HG03175 (cell line): ENCODE measurements around the gene UQCRQ.

Experiments
- ATAC-seq: cut with Tn5 transposase; IDR thresholded peaks from one replicate; pipeline ENCODE4 v1.9.1; 2021; ENCODE audit warnings: mild to moderate bottlenecking, moderate library complexity; ENCODE audit not compliant: unreplicated experiment

The UQCRQ gene

DNA sequence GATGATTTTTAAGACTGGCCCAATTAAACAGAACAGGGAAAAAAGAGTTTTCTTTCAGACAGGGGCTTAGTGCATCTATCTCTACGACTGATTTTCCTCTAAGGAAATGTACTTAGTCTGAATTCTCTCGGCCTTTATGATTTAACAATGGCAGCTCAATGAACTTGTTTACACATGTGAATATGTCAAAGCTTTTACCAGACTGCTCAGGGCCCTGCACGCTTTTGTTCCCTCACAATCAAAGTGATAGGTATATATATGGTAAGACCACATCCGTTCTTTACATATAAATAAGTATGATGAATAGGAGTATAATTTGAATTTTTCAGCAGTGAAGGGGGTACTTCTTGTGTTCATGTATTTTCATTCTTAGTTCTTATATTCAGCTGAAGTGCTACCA, 34.6 kb downstream of the UQCRQ start:
- ATAC-seq, result no peak

DNA sequence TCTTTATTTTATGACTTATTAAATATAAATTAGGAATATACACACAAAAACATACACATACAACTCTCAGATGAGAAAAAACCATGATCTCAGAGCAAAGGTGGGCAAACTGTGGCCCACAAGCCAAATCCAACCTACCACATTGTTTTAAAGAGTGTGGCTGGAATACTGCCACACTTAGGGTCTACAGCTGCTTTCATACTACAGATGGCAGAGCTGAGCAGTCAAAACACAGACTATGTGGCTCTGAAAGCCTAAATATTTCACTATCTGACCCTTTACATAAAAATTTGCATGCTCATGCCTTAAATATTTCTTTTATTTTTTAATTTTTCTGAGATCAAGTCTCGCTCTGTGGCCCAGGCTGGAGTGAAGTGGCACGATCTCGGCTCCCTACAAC, 35.3 kb downstream of the UQCRQ start:
- no peak for ATAC-seq

DNA sequence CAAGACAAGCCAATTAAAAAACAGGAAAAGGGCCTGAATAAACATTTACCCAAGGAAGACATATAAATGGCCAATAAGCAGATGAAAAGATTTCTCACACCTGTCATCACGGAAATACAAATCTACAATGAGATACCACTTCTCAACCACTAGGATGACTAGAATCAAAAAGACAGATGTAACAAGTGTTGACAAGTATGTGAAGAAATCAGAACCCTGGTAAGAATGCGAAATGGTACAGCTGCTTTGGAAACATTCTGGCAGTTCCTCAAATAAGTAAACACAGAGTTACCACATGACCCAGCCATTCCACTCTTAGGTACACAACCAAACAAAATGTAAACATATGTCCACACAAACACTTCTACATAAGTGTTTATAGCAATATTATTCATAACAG, 39.5 kb downstream of the UQCRQ start:
- no peak for ATAC-seq

DNA sequence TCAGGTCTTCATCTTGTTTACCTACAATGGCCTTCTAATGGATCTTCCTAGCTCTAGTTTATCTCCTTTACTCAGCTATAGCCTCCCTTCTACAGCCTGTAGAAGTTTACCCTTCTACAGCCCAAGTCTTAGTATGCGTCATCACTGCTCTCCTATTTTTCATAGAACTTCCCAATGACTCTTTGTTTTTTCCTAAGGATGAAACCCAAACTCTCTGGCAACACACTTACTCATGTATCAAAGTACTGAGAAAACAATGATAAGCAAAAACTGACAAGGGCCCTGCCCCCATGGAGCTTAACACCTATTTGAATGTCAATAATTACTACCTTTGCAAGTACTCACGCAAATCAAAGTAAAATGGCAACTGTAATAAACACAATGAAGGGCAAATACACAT, 40.7 kb downstream of the UQCRQ start:
- ATAC-seq, result no peak

DNA sequence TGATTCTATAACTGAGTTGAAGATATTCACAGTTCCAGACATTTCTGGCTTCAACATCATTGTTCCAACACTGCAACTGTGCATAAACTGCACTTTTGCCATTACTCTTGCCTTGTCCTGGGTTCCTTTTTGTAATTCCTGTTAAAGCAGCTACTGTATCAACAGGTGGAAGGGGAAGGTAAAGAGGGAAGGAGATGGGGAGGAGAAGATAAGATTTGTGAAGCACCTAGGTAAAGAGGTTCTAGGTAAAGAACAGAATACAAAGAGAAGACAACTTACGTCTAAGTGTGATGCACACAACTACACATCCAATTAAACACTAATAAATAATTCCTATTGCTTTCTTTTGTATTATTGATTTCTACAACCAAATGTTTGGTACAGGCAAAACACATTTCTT, 43.3 kb downstream of the UQCRQ start:
- no peak for ATAC-seq

DNA sequence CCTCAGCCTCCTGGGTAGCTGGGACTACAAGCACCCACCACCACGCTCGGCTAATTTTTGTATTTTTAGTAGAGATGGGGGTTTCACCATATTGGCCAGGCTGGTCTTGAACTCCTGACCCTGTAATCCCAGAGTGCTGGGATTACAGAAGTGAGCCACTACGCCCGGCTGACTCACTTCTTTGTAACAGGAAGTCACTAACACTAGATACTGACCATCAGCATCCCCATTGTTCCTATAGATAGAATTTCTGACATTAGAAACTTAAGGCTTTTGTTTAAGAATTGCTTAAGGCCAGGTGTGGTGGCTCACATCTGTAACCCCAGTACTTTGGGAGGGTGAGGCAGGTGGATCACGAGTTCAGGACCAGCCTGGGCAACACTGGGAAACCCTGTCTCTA, 49.2 kb downstream of the UQCRQ start:
- ATAC-seq, result no peak

DNA sequence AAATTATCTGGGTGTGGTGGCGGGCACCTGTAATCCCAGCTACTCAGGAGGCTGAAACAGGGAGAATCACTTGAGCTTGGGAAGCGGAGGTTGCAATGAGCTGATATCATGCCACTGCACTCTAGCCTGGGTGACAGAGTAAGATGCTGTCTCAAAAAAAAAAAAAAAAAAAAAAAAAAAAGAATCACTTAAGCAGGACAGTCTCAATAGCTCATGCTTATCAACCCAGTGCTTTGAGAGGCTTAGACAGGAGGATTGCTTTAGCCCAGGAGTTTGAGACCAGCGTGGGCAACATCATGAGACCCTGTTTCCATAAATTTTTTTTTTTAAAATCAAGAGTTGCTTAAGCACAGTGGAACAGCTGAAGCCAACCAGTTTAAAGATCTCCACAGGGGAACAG, 49.6 kb downstream of the UQCRQ start:
- ATAC-seq, result no peak
